KMS-11 (cell line): ENCODE data around the gene LEMD2.
A peak's percentile ranks its signal among the peaks of the same experiment; 100 is the strongest.

Source experiments
- H2AFZ ChIP-seq: fragments of 200-600 bp; sonication (generic); 2 replicates; pipeline ENCODE4 v1.6.1; 2016; ENCODE audit warnings: antibody characterized with exemption, mixed run types, low read depth
- H3K27ac ChIP-seq: fragments of 200-600 bp; sonication (generic); 2 replicates; pipeline ENCODE4 v1.6.1; 2016; ENCODE audit warnings: mild to moderate bottlenecking, mixed run types
- H3K27me3 ChIP-seq: fragments of 200-600 bp; sonication (generic); 2 replicates; pipeline ENCODE4 v1.6.1; 2017; ENCODE audit warnings: mild to moderate bottlenecking, low read depth, mixed run types, moderate library complexity; ENCODE audit not compliant: insufficient read depth
- H3K36me3 ChIP-seq: fragments of 200-600 bp; sonication (generic); 2 replicates; pipeline ENCODE4 v1.6.1; 2017; ENCODE audit warnings: mild to moderate bottlenecking, mixed run types; ENCODE audit not compliant: insufficient read depth
- H3K4me1 ChIP-seq: fragments of 200-600 bp; sonication (generic); 2 replicates; pipeline ENCODE4 v1.6.1; 2016; ENCODE audit warnings: mild to moderate bottlenecking, low read depth, mixed run types; ENCODE audit not compliant: poor library complexity, severe bottlenecking
- H3K4me2 ChIP-seq: fragments of 200-600 bp; sonication (generic); 2 replicates; pipeline ENCODE4 v1.7.0; 2016; ENCODE audit warnings: mild to moderate bottlenecking, mixed run types
- H3K4me3 ChIP-seq: fragments of 200-600 bp; sonication (generic); IDR thresholded peaks from 2 replicates; pipeline ENCODE4 v1.6.1; 2017; ENCODE audit warnings: low read depth, low read length, mixed read lengths; ENCODE audit not compliant: insufficient read depth
- H3K79me2 ChIP-seq: fragments of 200-600 bp; sonication (generic); 2 replicates; pipeline ENCODE4 v1.6.1; 2016; ENCODE audit warnings: low read depth, mixed run types; ENCODE audit not compliant: insufficient read depth
- H3K9ac ChIP-seq: fragments of 200-600 bp; sonication (generic); 2 replicates; pipeline ENCODE4 v1.6.1; 2016; ENCODE audit warnings: mild to moderate bottlenecking, mixed run types
- H4K20me1 ChIP-seq: fragments of 200-600 bp; sonication (generic); 2 replicates; pipeline ENCODE4 v1.6.1; 2016; ENCODE audit warnings: mild to moderate bottlenecking, mixed run types; ENCODE audit not compliant: insufficient read depth
- TF ChIP-seq, protein P1 (sequence below): fragments of 200-600 bp; sonication (generic); conservative IDR thresholded peaks from 2 replicates; pipeline ENCODE4 v1.6.1; 2017; ENCODE audit warnings: low read depth, mild to moderate bottlenecking, antibody characterized with exemption, low read length, moderate library complexity, mixed read lengths

The LEMD2 gene

DNA sequence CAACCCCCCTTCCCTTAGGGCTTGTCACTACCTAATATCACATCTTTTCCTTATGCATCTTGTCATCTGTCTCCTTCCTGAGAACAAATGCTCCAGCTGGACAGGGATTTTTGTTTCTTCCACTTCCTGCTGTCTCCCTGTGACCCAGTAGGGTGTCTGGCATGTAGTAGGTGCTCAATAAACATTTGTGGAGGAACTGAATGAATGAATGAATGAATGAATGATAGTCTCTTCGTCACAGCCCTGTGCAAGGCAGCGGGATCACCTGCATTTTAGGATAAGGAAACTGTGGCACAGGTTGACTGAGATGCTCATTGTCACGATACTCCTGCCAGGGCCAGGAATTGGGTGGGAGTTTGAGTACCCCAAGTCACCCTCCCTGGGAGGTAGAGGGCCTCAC lies 14.2 kb downstream of the LEMD2 start:
- Histone ChIP-seq H4K20me1 (no peaks in the 10 kb centered on the region), H3K4me2 (no peak overlapping the region), H3K4me1 (no peaks in the 10 kb centered on the region), H2AFZ (no peak overlapping the region), H3K36me3 (no peaks in the 10 kb centered on the region), H3K79me2 (no peaks in the 10 kb centered on the region), H3K27me3 (no peaks in the 10 kb centered on the region; the same call in 1 of the 2 replicates), H3K9ac (no peak overlapping the region), H3K4me3 (no peak overlapping the region), H3K27ac (no peak overlapping the region)
- TF ChIP-seq, protein P1, sequence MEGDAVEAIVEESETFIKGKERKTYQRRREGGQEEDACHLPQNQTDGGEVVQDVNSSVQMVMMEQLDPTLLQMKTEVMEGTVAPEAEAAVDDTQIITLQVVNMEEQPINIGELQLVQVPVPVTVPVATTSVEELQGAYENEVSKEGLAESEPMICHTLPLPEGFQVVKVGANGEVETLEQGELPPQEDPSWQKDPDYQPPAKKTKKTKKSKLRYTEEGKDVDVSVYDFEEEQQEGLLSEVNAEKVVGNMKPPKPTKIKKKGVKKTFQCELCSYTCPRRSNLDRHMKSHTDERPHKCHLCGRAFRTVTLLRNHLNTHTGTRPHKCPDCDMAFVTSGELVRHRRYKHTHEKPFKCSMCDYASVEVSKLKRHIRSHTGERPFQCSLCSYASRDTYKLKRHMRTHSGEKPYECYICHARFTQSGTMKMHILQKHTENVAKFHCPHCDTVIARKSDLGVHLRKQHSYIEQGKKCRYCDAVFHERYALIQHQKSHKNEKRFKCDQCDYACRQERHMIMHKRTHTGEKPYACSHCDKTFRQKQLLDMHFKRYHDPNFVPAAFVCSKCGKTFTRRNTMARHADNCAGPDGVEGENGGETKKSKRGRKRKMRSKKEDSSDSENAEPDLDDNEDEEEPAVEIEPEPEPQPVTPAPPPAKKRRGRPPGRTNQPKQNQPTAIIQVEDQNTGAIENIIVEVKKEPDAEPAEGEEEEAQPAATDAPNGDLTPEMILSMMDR: no peak

DNA sequence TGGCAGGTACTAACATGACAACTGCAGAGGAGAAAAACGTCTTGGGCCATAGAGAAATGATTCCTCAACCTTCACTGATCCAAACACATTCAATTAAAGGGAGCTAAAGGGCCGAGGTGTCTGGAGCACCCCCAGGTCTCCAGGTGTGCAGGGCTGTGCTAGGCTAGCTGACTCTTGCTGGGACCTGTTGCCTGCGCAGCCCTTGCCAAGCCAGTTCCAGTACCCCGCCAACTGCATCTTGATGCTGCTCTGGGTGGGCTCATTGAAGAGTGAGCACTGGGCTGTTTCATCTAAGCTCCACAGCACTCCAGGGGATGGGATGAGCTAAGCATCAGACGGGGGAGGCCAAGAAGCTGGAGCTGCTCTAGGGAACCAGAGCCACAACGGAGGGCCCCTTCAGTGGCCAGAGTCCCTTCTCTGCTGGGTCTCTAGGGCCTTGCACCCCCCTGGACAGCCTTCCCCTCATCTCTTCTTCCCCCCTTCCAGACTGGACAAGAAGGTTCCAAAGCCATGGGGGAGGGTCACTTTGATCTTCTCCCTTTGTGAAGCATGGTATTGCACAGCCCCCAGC lies 15.9 kb downstream of the LEMD2 start:
- H3K36me3 ChIP-seq: no peaks in the 10 kb centered on the region
- no peak overlapping the region for H3K4me2 ChIP-seq
- TF ChIP-seq, protein P1: no peak
- H3K79me2 ChIP-seq: no peaks in the 10 kb centered on the region
- H3K4me3 ChIP-seq: no peak overlapping the region
- no peak overlapping the region for H3K27ac ChIP-seq
- peaks cover 4% of the 10 kb centered on the region; the same call in 1 of the 2 replicates for H3K27me3 ChIP-seq
- H2AFZ ChIP-seq: no peak overlapping the region
- no peak overlapping the region for H3K9ac ChIP-seq
- H3K4me1 ChIP-seq: peaks cover 4% of the 10 kb centered on the region
- no peaks in the 10 kb centered on the region for H4K20me1 ChIP-seq

DNA sequence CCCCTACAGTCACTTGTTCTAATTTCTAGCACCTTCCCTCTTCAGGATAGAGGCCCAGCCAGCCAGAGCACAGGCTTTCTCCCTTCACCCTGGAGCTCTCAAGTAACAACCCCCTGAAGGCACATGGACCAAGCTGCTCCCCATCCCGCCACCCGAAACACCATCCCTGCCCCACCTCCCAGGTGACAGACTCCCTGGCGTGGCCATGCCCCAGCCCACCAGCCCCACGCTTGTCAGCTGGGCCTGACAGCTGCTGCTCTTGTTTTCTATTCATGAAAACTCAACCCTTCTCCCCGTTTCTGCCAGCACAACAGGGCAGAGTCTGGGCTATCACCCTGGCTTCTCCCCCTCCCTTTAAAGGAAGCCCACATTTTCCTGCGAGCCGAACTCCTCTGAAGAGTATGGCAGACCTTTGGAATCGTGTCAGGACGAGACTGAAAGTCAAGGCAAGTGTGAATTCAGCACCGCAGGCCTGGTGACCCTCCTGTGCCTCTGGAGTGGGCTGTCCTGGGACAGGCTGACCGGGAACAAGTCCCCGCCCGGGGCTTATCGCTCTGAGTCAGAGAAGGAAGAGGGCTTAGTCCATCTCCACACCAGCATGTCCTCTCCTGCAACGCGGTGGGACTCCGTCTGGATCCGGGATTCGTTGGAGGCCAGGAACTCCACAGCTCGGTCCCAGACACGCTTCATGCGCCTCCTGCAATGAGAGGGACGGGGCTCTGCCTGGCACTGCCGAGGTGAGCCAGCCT lies 16.7 kb downstream of the LEMD2 start:
- Histone ChIP-seq H3K4me2 (no peak overlapping the region), H3K36me3 (no peaks in the 10 kb centered on the region), H3K27ac (no peak overlapping the region), H3K9ac (no peak overlapping the region), H3K4me1 (peaks cover 4% of the 10 kb centered on the region), H3K4me3 (no peak overlapping the region), H4K20me1 (no peaks in the 10 kb centered on the region), H3K79me2 (no peaks in the 10 kb centered on the region), H3K27me3 (peaks cover 9% of the 10 kb centered on the region; the same call in 1 of the 2 replicates), H2AFZ (no peak overlapping the region)
- TF ChIP-seq, protein P1: no peak

DNA sequence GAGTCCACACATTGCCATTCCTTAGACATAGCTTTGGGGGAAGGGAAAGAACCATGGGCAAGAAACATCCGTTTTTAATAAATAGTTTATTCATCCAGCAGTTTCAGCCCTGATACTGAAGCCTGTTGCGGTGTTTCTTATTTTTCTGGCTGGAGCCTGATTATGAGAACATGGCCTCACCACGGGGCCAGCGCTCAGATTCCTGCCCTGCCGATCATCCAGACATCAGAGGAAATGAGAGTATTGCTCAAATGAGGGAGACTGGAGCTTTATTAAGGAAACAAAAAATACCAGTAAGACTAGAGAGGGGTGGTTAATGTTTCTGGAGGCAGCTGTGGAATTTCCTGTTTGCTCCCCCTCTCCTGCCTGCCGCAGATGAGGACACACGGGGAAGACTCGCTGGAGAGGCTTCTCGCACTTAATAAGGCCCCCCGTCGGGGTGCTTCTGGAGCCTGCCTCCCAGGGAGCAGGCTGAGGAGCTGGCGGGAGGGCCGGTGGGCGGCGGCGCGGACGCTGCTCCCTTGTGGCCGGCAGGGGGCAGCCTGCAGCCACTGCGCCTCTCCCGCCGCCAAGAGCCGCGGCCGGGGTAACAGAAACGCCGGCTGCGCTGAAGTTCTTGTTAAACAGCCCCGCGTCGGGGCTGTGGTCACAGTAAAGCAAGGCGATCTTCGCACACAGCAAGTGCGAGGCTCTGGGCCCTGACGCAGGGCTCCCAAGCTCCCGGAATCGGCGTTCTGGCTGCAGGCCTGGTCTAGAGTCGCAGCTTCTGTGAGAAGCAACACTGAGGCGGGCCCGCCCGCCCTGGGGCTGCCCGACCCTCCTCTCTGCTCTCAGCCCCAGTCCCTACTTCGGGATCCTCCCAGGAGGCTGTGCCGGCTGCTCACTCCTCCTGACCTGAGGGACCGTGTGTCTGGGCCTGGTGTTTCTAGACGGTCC lies 17.5 kb downstream of the LEMD2 start:
- Histone ChIP-seq H3K27ac (no peak overlapping the region), H4K20me1 (no peaks in the 10 kb centered on the region), H3K4me3 (no peak overlapping the region), H3K79me2 (no peaks in the 10 kb centered on the region), H3K36me3 (no peaks in the 10 kb centered on the region), H3K27me3 (peaks cover 15% of the 10 kb centered on the region; the same call in 1 of the 2 replicates), H3K4me1 (peaks cover 4% of the 10 kb centered on the region), H3K9ac (no peak overlapping the region), H2AFZ (no peak overlapping the region), H3K4me2 (no peak overlapping the region)
- TF ChIP-seq, protein P1: peak; percentile 77
